ENCODE measurements around the gene CTSO.

Gene CTSO

GRCh38 chr4:155966171-155966570 is 12.5 kb upstream of the CTSO start:
- DNase-seq (ENCODE audit: low read depth) = no peak
- TF ChIP-seq CTCF (conservative IDR thresholded peaks at IDR 0.05; ENCODE audit: low read length) = no peak
- H3K4me3 ChIP-seq (ENCODE audit: low read length) = no peak overlapping the region

GRCh38 chr4:155964016-155964891 is 10.6 kb upstream of the CTSO start:
- no peak overlapping the region for H3K4me3 ChIP-seq (ENCODE audit: low read length)
- no peak for DNase-seq (ENCODE audit: low read depth)
- TF ChIP-seq CTCF (conservative IDR thresholded peaks at IDR 0.05; ENCODE audit: low read length) = no peak

GRCh38 chr4:155962767-155963166 is 9.1 kb upstream of the CTSO start:
- DNase-seq (ENCODE audit: low read depth) = no peak
- TF ChIP-seq CTCF (conservative IDR thresholded peaks at IDR 0.05; ENCODE audit: low read length) = no peak
- no peak overlapping the region for H3K4me3 ChIP-seq (ENCODE audit: low read length)

- no peak overlapping the region for H3K4me3 ChIP-seq (ENCODE audit: low read length)
- DNase-seq (ENCODE audit: low read depth) = no peak
- TF ChIP-seq CTCF (conservative IDR thresholded peaks at IDR 0.05; ENCODE audit: low read length) = no peak
These were observed 7.9 kb upstream of the CTSO start for GRCh38 chr4:155961575-155961974.

- TF ChIP-seq CTCF (conservative IDR thresholded peaks at IDR 0.05; ENCODE audit: low read length) = no peak
- peak; percentile 79 for DNase-seq (ENCODE audit: low read depth)
- peak overlapping the region; percentile 14; the same call in 1 of the 2 replicates for H3K4me3 ChIP-seq (ENCODE audit: low read length)
These were observed 6.9 kb upstream of the CTSO start for GRCh38 chr4:155960522-155960921.

GRCh38 chr4:155959417-155959816 is 5.8 kb upstream of the CTSO start:
- DNase-seq (ENCODE audit: low read depth) = no peak
- no peak overlapping the region for H3K4me3 ChIP-seq (ENCODE audit: low read length)
- no peak for TF ChIP-seq CTCF (conservative IDR thresholded peaks at IDR 0.05; ENCODE audit: low read length)

- no peak overlapping the region for H3K4me3 ChIP-seq (ENCODE audit: low read length)
- TF ChIP-seq CTCF (conservative IDR thresholded peaks at IDR 0.05; ENCODE audit: low read length) = no peak
- no peak for DNase-seq (ENCODE audit: low read depth)
These were observed 2.8 kb upstream of the CTSO start for GRCh38 chr4:155956461-155956860.
